SU-DHL-6 (cell line): Measurements from ENCODE around the gene TSPAN10.

Source experiments
- H2AFZ ChIP-seq: fragments of 200-600 bp; sonication (generic); 2 replicates; pipeline ENCODE4 v1.6.1; 2014; ENCODE audit warnings: low read depth, mild to moderate bottlenecking, moderate library complexity, mixed read lengths, antibody characterized with exemption, low read length; ENCODE audit not compliant: severe bottlenecking
- H3F3A ChIP-seq: fragments of 200-600 bp; shearing (Covaris generic); 2 replicates; pipeline ENCODE4 v1.6.0; 2016; ENCODE audit warnings: antibody characterized with exemption, mild to moderate bottlenecking; ENCODE audit not compliant: insufficient read depth
- H3K27ac ChIP-seq: fragments of 200-600 bp; sonication (generic); 2 replicates; pipeline ENCODE4 v1.5.1; 2016; ENCODE audit warnings: low read depth, mild to moderate bottlenecking, low read length, moderate library complexity, mixed read lengths
- H3K27me3 ChIP-seq: fragments of 200-600 bp; sonication (generic), shearing (Covaris generic); 2 replicates; pipeline ENCODE4 v1.6.0; 2014; ENCODE audit warnings: mild to moderate bottlenecking, low read length
- H3K36me3 ChIP-seq: fragments of 200-600 bp; sonication (generic); 2 replicates; pipeline ENCODE4 v1.6.1; 2014; ENCODE audit warnings: mild to moderate bottlenecking, low read length, mixed read lengths
- H3K4me2 ChIP-seq: fragments of 300-600, 200-600 bp; shearing (Covaris generic), sonication (generic); 2 replicates; pipeline ENCODE4 v1.6.0; 2014; ENCODE audit warnings: low read length, low read depth, mild to moderate bottlenecking; ENCODE audit not compliant: poor library complexity, severe bottlenecking
- H3K4me3 ChIP-seq: fragments of 200-600 bp; sonication (generic); 2 replicates; pipeline ENCODE4 v1.5.1; 2014; ENCODE audit warnings: antibody characterized with exemption, low read length, mild to moderate bottlenecking, mixed read lengths; ENCODE audit not compliant: insufficient read depth, poor library complexity, severe bottlenecking
- H3K79me2 ChIP-seq: fragments of 200-600 bp; sonication (generic); 2 replicates; pipeline ENCODE4 v1.6.1; 2014; ENCODE audit warnings: mild to moderate bottlenecking, low read length, moderate library complexity; ENCODE audit not compliant: insufficient read depth
- H3K9ac ChIP-seq: fragments of 200-600 bp; sonication (generic); 2 replicates; pipeline ENCODE4 v1.7.0; 2014; ENCODE audit warnings: mild to moderate bottlenecking, low read length
- H3K9me2 ChIP-seq: fragments of 200-600 bp; sonication (generic); replicated peaks from 2 replicates; pipeline ENCODE4 v1.6.1; 2014; ENCODE audit warnings: low read length; ENCODE audit not compliant: insufficient read depth
- H3K9me3 ChIP-seq: fragments of 200-600 bp; sonication (generic); 2 replicates; pipeline ENCODE4 v1.6.1; 2014; ENCODE audit warnings: low read length, mixed read lengths; ENCODE audit not compliant: insufficient read depth
- H4K20me1 ChIP-seq: fragments of 200-600 bp; sonication (generic); 2 replicates; pipeline ENCODE4 v1.6.1; 2014; ENCODE audit warnings: low read depth, mild to moderate bottlenecking, antibody characterized with exemption, low read length, moderate library complexity, mixed read lengths
- EZH2phosphoT487 ChIP-seq: fragments of 200-600 bp; sonication (generic), shearing (Covaris generic); conservative IDR thresholded peaks from 2 replicates; pipeline ENCODE4 v1.6.1; 2018; ENCODE audit warnings: mild to moderate bottlenecking, antibody characterized with exemption, low read length, moderate library complexity, mixed read lengths
- TF ChIP-seq, protein P1 (sequence below): fragments of 200-600 bp; sonication (generic); IDR thresholded peaks from one replicate; pipeline ENCODE4 v1.5.1; 2017; ENCODE audit warnings: antibody characterized with exemption, mild to moderate bottlenecking, low read length, moderate library complexity; ENCODE audit not compliant: insufficient read depth, poor library complexity, severe bottlenecking

The TSPAN10 gene

DNA sequence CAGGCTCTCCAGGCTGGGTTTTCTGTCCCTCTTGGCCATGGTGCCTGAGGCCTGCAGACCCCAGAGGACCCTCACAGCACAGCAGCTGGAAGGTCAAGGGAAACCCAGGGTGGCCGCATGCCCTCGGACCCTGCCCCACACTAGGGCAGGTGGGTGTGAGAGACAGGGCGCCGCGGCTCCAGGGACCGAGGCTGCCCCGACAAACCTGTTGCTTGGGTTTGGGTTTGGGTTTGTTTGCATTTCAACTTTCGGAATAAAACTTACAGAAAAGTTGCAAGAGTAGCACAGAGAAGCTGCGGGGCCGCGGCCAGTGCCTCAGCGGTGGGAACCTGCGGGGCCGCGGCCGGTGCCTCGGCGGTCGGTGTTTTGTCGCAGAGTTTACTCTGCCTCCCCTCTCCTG lies 54.6 kb downstream of the TSPAN10 start:
- no peak overlapping the region for H3K4me3 ChIP-seq
- H3K4me2 ChIP-seq = no peak overlapping the region
- H2AFZ ChIP-seq = no peak overlapping the region
- H3K27me3 ChIP-seq = no peaks in the 10 kb centered on the region
- H3K27ac ChIP-seq = no peak overlapping the region
- H3K79me2 ChIP-seq = peaks cover 6% of the 10 kb centered on the region; the same call in 1 of the 2 replicates
- no peaks in the 10 kb centered on the region for H4K20me1 ChIP-seq
- H3K9me3 ChIP-seq = no peaks in the 10 kb centered on the region
- TF ChIP-seq EZH2phosphoT487 = no peak
- TF ChIP-seq, protein P1, sequence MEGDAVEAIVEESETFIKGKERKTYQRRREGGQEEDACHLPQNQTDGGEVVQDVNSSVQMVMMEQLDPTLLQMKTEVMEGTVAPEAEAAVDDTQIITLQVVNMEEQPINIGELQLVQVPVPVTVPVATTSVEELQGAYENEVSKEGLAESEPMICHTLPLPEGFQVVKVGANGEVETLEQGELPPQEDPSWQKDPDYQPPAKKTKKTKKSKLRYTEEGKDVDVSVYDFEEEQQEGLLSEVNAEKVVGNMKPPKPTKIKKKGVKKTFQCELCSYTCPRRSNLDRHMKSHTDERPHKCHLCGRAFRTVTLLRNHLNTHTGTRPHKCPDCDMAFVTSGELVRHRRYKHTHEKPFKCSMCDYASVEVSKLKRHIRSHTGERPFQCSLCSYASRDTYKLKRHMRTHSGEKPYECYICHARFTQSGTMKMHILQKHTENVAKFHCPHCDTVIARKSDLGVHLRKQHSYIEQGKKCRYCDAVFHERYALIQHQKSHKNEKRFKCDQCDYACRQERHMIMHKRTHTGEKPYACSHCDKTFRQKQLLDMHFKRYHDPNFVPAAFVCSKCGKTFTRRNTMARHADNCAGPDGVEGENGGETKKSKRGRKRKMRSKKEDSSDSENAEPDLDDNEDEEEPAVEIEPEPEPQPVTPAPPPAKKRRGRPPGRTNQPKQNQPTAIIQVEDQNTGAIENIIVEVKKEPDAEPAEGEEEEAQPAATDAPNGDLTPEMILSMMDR = no peak
- no peaks in the 10 kb centered on the region for H3K36me3 ChIP-seq
- H3F3A ChIP-seq = no peaks in the 10 kb centered on the region
- no peaks in the 10 kb centered on the region for H3K9me2 ChIP-seq
- no peak overlapping the region for H3K9ac ChIP-seq

DNA sequence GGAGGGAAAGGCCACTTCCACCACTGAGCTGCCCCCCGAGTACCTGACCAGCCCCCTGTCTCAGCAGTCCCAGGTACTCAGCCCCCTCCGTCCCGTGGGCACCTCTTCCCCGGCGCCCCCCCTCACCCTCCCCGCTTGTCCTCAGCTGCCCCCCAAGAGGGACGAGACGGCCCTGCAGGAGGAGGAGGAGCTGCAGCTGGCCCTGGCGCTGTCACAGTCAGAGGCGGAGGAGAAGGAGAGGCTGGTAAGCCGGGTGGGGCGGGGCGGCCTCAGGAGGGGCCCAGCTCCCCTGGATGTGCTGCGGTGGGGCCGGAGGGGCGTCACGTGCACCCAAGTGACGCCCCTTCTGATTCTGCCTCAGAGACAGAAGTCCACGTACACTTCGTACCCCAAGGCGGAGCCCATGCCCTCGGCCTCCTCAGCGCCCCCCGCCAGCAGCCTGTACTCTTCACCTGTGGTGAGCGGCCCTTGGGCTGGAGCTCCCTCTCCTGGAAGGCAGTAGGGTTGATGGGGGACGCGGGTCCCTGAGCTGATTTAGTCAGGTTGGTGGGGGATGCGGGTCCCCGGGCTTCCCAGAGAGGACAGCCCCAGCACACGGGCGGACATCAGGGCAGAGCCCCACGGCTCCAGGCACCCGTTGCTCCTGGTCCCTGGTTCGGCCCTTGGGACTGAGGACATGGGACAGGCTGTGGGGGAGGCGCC lies 56.7 kb downstream of the TSPAN10 start:
- Histone ChIP-seq H3K4me3 (no peak overlapping the region), H3K4me2 (no peak overlapping the region), H3K36me3 (peaks cover 2% of the 10 kb centered on the region; the same call in 1 of the 2 replicates), H3F3A (0 out of 2 replicates have a peak, but pooled peaks cover 7% of the 10 kb centered on the region), H3K79me2 (0 out of 2 replicates have a peak, but pooled peaks cover 4% of the 10 kb centered on the region), H2AFZ (no peak overlapping the region), H3K9me3 (no peaks in the 10 kb centered on the region), H4K20me1 (no peaks in the 10 kb centered on the region), H3K9ac (no peak overlapping the region), H3K27me3 (no peaks in the 10 kb centered on the region), H3K9me2 (no peaks in the 10 kb centered on the region), H3K27ac (no peak overlapping the region)
- no peak for TF ChIP-seq EZH2phosphoT487
- TF ChIP-seq, protein P1 = no peak

DNA sequence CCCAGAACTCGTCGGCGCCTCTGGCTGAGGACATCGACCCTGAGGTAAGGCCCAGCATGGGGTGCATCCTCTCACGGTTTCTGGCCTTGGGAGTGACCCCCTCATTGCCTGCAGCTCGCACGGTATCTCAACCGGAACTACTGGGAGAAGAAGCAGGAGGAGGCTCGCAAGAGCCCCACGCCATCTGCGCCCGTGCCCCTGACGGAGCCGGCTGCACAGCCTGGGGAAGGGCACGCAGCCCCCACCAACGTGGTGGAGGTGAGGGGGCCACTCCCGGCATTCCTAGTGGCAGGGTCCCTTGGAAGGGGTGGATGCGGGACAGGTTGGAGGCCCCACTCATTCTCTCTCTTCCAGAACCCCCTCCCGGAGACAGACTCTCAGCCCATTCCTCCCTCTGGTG lies 57.8 kb downstream of the TSPAN10 start:
- no peak for TF ChIP-seq EZH2phosphoT487
- TF ChIP-seq, protein P1 = no peak
- Histone ChIP-seq H3K4me2 (no peak overlapping the region), H3K27ac (no peak overlapping the region), H3K9me3 (no peaks in the 10 kb centered on the region), H3K9ac (no peak overlapping the region), H3K9me2 (no peaks in the 10 kb centered on the region), H3K36me3 (peaks cover 2% of the 10 kb centered on the region; the same call in 1 of the 2 replicates), H2AFZ (no peak overlapping the region), H3K79me2 (0 out of 2 replicates have a peak, but pooled peaks cover 4% of the 10 kb centered on the region), H3K27me3 (no peaks in the 10 kb centered on the region), H3K4me3 (no peak overlapping the region), H3F3A (0 out of 2 replicates have a peak, but pooled peaks cover 12% of the 10 kb centered on the region), H4K20me1 (no peaks in the 10 kb centered on the region)
